ENCODE data around the gene ZRANB1. TPM values are rescaled to one million over a fixed set of nuclear protein-coding genes. Genes with fewer than 3 reads are reported as not detected.

ZRANB1 gene
- total RNA-seq, 4 donors from 2014 or later = 8.4 to 24.0 (median 16.8) TPM

GRCh38 chr10:124993736-124994451, 52.0 kb downstream of the ZRANB1 start:
- no peak for DNase-seq
- WGBS, 2 donors (ENCODE audit: low coverage in 1 of 2) = 81 to 88% methylated on average over 10 to 20 of the region's 21 CpGs
- intact Hi-C loops (cut with DNase I; ENCODE audit: low total_unique reads) = loop anchor here (1.0 kb wide), 1 partner anchor 47 kb away; no protein-coding TSS in a partner anchor
- Histone ChIP-seq H3K4me1 (peaks cover 0 to under 1% (median under 1%) of the 10 kb centered on the region in 4 donors), H3K27ac (no peak overlapping the region), H3K36me3 (peaks cover 0 to 40% (median 20%) of the 10 kb centered on the region in 4 donors), H3K4me3 (no peak overlapping the region), H3K27me3 (no peaks in the 10 kb centered on the region), H3K9me3 (no peaks in the 10 kb centered on the region)
- in situ Hi-C loops (cut with MboI; ENCODE audit: low pct_ligation_motif_present in 1 of 4, low pct_unique_long_range_greater_than_20kb in 1 of 4, low sequenced_read_pairs in 3 of 4) = no loop called here
- TF ChIP-seq POLR2AphosphoS5 (IDR thresholded peaks at IDR 0.05) = no peak
- no peak for TF ChIP-seq CTCF (IDR thresholded peaks at IDR 0.05)
- TF ChIP-seq EP300 (IDR thresholded peaks at IDR 0.05; ENCODE audit: low read depth) = no peak
- no peak for TF ChIP-seq POLR2A (IDR thresholded peaks at IDR 0.05)

GRCh38 chr10:124994573-124995473, 52.9 kb downstream of the ZRANB1 start:
- 85% methylated on average over 31 of the region's 31 CpGs; no CpG with 5 or more reads in 1 of the 2 donors for whole genome bisulfite sequencing, 2 donors (ENCODE audit: low coverage in 1 of 2)
- Histone ChIP-seq H3K9me3 (no peaks in the 10 kb centered on the region), H3K27me3 (no peaks in the 10 kb centered on the region), H3K27ac (no peak overlapping the region), H3K36me3 (peaks cover 0 to 40% (median 20%) of the 10 kb centered on the region in 4 donors), H3K4me1 (peaks cover 2 to 10% (median 7%) of the 10 kb centered on the region in 4 donors), H3K4me3 (no peak overlapping the region)
- in situ Hi-C loops (cut with MboI; ENCODE audit: low pct_ligation_motif_present in 1 of 4, low pct_unique_long_range_greater_than_20kb in 1 of 4, low sequenced_read_pairs in 3 of 4) = no loop called here
- no peak for DNase-seq
- TF ChIP-seq EP300 (IDR thresholded peaks at IDR 0.05; ENCODE audit: low read depth) = no peak
- no peak for TF ChIP-seq CTCF (IDR thresholded peaks at IDR 0.05)
- TF ChIP-seq POLR2AphosphoS5 (IDR thresholded peaks at IDR 0.05) = no peak
- no peak for TF ChIP-seq POLR2A (IDR thresholded peaks at IDR 0.05)
- intact Hi-C loops (cut with DNase I; ENCODE audit: low total_unique reads) = no loop called here

GRCh38 chr10:124995605-124996004, 53.7 kb downstream of the ZRANB1 start:
- Histone ChIP-seq H3K36me3 (peaks cover 0 to 40% (median 20%) of the 10 kb centered on the region in 4 donors), H3K9me3 (no peaks in the 10 kb centered on the region), H3K27me3 (no peaks in the 10 kb centered on the region), H3K4me1 (peaks cover 10 to 18% (median 11%) of the 10 kb centered on the region in 4 donors), H3K27ac (no peak overlapping the region), H3K4me3 (no peak overlapping the region)
- in situ Hi-C loops (cut with MboI; ENCODE audit: low pct_ligation_motif_present in 1 of 4, low pct_unique_long_range_greater_than_20kb in 1 of 4, low sequenced_read_pairs in 3 of 4) = no loop called here
- intact Hi-C loops (cut with DNase I; ENCODE audit: low total_unique reads) = no loop called here
- no peak for TF ChIP-seq POLR2AphosphoS5 (IDR thresholded peaks at IDR 0.05)
- TF ChIP-seq POLR2A (IDR thresholded peaks at IDR 0.05) = no peak
- TF ChIP-seq CTCF (IDR thresholded peaks at IDR 0.05) = no peak
- TF ChIP-seq EP300 (IDR thresholded peaks at IDR 0.05; ENCODE audit: low read depth) = no peak
- DNase-seq = no peak
- 93 to 94% methylated on average over 2 to 10 of the region's 11 CpGs for WGBS, 2 donors (ENCODE audit: low coverage in 1 of 2)

Measured in transverse colon (tissue), 4 donors.